Stimulated activated CD8-positive, alpha-beta memory T cell treated with anti-CD3 and anti-CD28 coated beads, Interleukin-7, amount 100 ng/mL, for 48 hours (primary cell): ENCODE measurements around the gene FAM135A.
"Not testable (repeated sequence)": the region's sequence is repeated elsewhere in the genome, so short reads cannot be mapped to it uniquely, and the experiment has no call there.

Source experiments
- DNase-seq, 2 donors: peaks; one replicate each; pipeline ENCODE4 v3.0.0-alpha.2; 2020; ENCODE audit warnings: low read depth in 1 of 2; ENCODE audit errors: extremely low read depth in 1 of 2

FAM135A gene

DNA sequence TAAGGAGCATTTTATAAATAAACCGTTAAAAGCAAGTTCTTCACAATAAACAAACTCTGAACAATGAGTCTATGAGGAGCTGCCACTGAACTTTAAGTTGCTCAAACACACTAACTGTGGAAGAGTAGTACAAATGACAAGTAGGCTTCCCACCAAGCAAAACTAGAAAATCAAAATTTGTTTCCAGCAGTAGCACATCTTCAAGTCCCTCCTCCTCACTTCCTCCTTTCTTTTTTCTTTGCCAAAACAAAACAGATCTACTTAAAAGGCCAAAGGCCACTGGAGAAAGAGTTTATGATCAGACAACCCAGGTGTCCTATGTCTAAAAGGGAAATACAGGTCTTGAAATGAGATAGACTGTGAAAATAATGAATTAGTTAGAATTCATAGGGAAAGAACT lies 17.1 kb upstream of the FAM135A start:
- no peak for DNase-seq

DNA sequence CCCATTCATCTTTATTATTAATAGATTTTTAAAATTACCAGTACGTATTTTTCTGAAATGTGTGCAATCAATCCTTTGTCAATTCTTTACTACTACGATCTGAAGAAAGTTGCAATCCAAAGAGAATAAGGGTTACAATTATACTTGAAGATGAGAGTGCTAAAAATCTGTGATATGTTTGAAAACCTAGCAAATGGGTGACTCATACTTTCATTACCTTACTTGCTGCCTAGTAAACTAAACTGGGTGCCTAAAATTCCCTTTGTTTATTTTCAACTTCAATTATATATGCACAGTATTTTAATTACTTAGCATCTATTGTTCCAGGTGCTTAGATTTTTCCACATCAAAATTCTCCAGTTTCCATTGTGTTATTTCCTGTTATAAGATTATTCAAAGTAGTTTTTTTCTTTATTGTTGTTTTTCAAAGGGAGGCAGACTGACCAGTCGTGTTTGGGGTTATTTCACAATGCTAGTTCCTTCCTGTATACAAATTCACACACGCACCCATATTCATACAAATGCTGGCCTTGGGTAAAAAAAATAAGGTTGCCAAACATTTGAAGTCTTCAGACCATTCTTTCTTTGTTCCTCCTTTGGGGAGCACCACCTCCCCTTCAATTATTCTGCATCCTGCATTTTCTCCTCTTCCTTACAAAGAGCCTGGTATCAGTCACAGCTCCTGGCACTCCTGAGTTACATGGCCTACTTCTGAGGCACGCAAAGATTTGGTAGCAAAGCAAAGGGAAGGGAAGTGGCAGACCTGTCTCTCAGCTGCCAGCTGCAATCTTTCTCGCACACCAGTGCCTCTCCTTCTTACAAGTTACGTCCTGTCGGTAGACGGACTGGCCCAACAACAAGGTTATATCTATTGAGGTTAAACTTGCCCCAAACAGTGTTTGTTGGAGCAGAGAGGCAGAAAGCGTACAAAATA lies 16.2 kb upstream of the FAM135A start:
- no peak for DNase-seq

DNA sequence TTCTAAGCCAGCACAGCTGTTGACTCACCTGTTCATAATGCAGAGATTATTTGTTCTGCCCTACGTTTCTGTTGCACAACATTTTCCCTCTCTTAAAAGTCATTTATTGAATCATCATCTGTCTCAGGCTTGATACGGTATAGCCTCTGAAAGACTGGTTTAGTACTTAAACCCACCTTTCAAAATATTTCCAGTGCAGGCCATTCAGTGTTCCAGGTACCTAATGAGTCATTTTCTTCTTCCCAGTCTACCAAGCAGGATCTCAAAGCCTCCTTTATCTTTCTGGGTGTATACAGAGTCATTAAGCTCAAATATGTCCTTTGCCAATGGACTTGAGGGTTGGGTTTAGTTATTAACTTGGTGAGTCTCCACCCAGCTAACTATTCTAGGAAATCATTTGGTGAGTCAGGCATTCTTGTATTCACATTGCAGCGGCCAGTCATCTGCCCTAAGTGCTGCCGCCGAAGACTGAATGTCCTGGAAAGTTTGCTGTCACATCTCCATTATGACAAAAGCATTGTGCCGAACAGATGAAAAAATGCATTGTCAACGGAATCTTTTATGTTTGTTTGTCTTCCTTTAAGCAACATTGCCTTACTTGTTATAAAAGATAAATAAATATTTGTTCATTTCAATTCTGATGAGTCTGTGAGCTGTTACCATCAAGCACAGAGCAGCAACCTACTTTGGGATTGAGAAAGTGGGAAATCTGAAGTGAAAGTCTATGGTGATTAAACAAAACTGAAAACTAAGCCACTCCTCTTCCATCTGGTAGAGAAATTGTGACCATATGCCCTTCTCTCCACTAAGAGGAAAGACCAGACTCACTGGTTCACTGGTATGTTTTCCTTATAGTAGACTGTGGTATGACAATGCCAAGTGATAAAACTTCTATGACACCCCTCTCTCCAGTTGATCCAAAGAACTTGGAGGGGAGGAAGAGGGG lies 14.3 kb upstream of the FAM135A start:
- no peak for DNase-seq

DNA sequence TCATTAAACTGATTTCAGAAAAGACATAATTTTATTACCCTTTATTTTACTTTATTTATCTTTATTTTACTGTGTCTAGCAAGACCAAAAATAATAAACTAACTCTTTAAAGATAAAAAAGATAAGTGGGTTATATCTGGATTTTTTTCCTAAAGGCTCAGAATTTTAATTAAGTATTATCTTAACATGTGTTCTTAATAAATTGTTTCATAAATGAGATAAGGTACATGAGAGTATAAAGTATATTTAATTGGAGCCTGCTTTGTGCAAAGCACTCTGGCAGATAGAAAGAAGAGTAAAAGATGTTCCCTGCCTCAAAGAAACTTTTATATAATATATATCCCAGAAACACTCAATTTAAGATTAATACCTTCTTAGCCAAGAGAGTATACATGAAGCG lies 8.7 kb upstream of the FAM135A start:
- no peak for DNase-seq

DNA sequence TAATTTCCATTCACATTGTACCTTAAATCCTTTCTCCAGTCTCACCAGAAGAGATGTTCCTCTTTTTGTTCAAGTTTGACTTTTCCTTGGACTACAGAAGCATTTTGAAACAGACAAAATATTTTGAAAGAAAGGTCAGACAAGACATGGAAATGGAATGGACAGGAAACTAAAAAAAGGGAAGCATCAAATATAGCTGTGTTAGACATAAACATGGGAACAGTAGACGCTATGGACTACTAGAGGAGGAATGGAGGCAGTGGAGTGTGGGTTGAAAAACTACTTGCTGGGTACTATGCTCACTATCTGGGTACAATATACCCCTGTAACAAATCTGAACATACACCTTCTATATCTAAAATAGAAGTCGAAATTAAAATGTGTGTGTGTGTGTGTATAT lies 4.1 kb upstream of the FAM135A start:
- no peak for DNase-seq

DNA sequence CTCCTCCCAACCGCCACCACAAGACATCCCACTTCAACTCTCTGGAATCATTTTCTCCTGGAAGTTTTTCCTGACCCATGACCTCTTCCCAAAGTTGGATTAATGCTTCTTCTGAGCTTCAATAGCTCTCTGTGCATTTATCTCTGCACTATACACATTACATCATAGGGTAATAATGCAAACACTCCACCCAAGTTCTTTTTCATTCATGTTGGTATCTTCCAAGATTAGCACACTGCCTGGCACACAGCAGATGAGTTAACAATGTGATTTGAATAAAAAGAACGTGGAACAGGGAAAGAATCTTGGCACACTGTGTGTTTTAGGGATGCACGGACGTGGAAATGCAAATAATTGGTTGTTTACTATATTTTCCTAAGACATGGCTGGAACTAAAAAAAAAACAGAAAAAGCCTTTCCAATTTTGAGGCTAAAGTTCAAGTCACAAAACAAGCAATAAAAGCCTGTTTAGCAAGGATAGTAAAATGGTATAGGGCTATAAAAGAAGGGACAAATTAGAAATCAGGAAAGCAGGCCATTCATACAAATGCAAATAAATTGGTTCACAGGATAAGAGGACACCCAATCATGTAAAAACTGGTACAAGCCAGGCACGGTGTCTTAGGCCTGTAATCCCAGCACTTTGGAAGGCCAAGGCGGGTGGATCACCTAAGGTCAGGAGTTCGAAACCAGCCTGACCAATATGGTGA lies 1.6 kb upstream of the FAM135A start:
- no peak for DNase-seq

DNA sequence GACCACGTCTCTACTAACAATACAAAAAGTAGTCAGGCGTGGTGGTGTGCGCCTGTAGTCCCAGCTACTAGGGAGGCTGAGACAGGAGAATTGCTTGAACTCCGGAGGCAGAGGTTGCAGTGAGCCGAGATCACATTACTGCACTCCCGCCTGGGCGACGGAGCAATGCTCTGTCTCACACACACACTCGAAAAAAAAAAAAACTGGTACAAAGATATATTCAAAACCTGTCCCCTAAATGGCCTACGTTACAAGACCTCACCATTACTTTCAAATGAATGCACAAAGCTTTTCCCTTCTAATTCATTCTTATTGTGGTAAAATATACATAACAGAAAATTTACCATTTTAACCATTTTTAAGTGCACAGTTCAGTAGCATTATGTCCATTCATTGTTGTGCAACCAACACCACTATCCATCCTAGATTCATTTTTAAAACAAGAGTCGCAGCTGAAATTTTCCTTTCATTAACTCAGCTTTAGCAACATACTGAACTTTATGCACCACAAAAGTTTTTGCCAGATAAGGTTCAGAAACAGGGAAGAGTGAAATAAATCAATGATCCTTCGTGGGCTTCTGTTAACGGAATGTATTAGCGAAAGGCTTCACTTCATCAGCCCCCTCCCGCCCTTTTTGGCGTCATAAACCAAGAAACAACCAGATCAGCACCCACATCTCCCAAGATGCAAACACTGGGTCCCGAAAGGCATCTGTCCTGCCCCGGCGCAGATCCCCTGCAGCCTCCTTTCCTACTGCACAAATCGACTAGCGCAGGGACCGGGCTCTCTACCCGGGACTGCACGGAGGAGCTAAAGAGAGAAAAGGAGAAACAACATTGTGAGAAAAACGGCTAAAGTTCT lies 825 bp upstream of the FAM135A start:
- no peak for DNase-seq

DNA sequence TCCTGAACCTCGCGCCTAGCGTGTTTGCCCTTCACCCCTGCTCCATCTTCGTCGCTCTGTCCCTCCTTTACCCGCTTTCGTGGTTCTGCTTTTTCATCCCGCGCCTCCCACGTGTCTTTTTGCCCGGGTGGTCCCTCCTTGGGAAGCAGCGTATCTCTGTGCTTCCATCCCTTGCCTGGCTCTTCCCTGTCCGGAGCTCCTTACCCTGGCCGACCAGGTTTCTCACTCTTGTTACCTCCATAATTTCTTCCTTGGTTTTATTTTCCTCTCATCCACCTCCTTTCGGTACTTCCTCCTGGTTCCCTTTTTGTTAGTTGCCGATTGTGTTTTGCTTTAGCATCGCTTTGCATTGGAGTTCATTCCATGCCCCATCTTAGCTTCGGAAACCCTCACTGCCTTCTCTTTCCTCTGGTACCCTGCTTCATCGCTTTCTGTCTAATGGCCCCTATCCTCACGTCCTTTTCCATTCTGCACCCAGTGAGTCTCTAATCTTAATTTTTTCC lies 735 bp downstream of the FAM135A start:
- no peak for DNase-seq

DNA sequence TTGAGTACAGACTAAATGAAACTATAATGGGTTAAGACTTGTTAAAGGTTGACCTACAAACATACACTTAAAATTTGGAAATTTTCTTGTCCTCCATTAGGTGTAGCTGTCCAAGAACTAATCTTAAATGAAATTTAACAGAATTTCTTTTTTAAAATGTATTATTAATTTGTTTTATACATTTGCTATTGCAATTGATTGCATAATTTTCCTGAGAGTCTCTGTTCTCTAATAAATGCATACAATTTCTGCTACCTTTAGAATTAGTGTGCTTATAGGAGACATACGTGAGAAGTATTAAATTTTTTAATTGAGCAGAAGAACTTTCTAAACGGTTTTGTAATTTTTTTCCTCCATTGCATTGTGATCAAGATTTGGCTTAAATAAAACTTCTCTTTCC lies 1.5 kb downstream of the FAM135A start:
- no peak for DNase-seq

DNA sequence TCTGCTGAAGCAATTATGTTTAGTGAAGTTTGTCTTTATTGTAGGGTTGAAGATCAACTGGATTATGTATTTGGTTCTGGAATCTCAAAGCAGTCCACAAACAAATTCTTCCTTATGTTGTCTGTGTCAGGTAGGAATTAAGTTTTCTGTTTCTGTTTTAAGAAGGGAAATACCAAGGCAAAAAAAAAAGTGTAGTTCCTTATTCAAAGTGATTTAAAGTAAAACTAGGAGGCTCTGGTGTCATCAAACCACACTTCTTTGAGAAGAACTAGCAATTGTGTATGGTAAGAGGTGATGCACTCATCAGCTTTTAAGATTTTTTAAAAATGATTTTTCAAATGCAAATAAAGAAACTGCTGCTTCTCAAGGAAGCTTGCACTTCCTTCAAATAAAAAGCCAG lies 1.9 kb downstream of the FAM135A start:
- no peak for DNase-seq

DNA sequence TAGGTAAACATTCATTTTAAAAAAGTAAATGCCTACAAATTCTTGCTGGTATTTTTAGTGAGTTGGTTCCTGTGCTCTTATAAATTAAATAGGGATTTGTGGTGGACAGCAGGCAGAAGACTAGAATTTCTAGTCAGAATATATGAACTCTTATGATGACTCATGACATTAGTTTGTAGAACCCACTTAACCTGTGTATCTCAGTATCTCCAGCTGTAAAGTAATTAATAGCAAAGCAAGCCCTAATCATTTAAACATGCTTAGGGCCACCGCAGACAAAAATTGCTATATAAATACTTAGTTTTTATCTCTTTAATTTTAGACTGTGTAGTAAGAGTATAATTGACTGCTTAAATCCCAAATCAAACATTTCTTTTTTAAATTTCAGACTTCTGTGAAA lies 2.4 kb downstream of the FAM135A start:
- no peak for DNase-seq

DNA sequence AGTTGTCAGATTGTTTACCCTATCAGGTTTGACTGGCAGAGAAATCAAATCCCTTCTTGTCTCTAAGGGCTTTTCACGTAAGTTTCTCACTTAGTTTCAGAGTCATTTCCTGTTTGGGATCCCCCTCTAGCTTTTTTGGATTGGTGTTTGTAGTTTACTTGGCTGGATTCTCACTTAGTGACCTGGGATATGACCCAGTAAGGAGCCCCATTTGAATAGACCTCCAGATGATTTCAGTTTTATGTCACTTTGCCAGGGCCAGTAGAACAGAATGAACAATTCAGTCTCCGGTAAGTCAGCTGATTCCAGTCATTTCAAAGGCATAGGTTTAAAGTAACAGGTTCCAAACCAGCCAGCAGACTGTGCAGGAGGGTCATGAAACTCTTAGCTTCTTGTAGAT lies 8.2 kb downstream of the FAM135A start:
- no peak for DNase-seq

DNA sequence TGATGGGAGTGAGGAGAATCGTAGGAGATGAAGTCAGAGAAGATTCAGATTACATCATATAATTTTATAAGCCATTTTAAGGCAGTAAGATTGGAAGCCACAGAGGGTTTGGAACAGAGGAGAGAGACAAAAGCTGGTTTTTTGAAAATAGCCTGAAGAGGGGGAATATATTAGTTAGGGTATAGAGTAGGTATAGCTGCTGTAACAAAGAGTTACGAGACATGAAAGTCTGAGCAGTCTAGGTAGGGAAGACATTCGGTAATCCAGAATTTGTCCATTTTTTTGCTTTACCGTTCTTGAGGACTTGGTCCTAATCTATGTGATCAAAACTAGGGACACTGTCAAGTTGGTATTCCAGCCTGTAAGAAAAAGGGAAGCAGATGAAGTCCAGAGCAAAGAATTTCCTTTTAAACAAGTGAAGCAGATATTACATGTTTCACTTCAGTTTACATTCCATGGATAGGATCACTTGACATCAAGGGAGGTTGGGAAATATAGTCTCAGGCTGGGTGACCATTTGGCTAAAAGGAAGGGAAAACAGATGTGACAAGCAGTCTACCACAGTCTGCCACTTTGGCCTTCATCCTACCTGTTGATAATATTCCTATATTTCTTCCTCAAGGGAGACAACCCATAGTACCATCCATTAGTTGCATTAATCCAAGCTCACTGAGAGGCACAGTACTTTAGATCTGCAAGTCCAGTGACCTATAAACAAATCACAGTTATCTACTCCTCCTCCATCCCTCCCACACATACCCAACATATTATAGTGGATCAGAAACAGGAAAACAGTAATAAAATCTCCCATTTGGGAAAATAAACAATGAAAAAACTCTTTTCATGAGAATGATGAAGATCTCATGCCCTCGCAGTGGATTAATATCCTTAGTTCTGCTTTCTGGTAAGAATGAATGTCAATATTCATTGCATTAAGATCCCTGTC lies 10.2 kb downstream of the FAM135A start:
- no peak for DNase-seq

DNA sequence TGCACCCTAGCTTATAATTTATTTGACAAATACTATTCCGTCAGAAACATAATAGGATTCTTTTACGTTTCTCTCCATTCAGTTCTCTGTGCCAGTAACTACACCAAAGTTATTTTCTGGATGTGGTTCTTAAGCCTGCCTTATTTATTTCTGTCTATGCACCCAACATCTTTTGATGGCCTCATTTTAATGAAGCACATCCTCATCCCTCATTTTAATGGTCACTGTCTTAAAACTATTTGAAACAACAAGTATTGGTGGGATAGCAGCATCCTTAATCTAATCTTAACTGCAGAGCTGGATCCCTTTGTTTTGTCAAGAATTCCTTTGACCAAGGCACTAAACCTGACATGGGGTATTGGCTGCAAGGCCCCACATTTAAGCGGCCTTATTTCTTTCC lies 11.0 kb downstream of the FAM135A start:
- DNase-seq: no peak

DNA sequence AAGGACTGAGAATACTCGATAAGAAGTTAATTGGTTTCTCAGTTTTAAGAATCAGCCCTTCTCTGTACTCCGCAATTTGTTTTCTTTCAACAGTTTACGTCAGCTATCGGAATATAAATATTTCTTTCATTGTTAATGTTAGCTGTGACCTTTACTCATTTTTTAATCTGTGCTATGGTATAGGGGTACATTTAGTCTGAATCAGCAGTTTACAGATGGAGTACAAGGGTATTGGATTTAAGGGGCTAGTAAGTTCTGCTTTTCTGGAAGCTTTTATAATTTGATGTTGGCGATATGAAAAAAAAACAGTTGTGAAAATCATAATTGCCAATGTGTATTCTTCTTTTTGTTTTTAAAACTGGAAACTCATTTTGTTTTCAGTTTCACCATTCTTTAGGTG lies 23.0 kb downstream of the FAM135A start:
- DNase-seq: no peak

DNA sequence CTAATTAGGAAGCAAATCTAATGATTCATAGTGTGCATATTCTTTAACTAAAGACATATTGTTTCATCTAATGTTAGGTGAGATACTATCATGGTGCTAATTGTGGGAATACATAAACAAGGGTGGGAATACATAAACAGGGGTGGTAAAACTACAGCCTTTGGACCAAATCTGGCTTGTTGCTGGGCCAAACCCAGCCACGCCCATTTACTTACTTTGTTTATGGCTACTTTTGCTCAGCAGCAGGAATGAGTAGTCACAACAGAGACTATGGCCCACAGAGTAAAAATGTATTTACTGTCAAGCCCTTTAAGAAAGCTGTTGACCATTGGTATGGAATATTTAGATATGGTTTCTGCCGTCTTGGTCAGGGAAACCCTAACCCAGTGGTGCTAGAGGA lies 31.7 kb downstream of the FAM135A start:
- no peak for DNase-seq

DNA sequence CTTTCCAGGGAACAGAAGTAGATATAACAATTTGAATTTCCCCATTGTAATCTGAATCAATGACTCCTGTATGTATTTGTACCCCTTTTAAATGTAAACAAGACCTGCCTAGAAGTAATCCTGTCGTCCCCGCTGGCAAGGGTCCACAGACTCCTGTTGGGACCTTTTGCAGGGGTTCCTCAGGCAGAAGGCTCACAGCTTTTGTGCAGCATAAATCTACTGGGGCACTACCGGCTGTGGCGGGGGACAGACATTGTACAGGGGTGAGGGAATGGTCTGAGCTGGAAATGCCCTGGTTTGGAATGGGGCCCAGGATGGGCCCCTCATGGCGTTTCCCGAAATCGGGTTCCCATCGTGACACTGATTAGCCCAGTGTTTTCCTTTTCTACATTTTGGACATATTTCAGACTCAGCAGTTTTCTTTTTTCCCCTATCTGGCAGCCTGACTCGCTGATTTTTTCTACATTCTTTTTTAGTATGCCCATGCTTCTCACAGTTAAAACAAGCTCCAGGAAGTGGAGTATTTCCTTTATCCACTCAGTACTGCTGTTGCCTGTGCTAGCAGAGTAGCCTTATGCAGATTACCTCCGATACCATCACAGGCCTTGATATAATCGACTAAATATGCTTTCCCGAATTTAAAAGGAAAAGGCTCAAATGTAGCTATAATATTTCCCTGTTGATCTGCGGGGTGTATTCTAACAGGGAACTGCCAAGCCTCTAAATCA lies 34.2 kb downstream of the FAM135A start:
- not testable (repeated sequence) for DNase-seq

DNA sequence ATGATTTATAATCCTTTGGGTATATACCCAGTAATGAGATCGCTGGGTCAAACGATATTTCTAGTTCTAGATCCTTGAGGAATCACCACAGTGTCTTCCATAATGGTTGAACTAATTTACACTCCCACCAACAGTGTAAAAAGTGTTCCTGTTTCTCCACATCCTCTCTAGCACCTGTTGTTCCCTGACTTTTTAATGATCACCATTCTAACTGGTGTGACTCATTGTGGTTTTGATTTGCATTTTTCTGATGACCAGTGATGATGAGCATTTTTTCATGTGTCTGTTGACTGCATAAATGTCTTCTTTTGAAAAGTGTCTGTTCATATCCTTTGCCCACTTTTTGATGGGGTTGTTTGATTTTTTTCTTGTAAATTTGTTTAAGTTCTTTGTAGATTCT lies 40.6 kb downstream of the FAM135A start:
- DNase-seq: not testable (repeated sequence)
